IMR-90 (cell line): ENCODE measurements around the gene SH3RF2. TPM values are rescaled to one million over a fixed set of nuclear protein-coding genes. Genes with fewer than 3 reads are reported as not detected.

Source experiments
- ATAC-seq: fragments of 200-7000 bp; cut with Tn5 transposase; 2 replicates; pipeline ENCODE4 v1.9.1; 2020; ENCODE audit warnings: low read depth, mild to moderate bottlenecking, moderate library complexity
- BruUV-seq: library from RNA; stranded (reverse); fragments of 400-500 nt; replicated peaks from 2 replicates; lab custom pipeline; 2021; lab: Mats Ljungman, UMichigan
- CTCF ChIA-PET: fragments of 300-600 bp; formaldehyde crosslinking; extraction: SDS; loops from one replicate; lab custom pipeline; 2021; ENCODE audit warnings: antibody characterized with exemption; lab: Yijun Ruan, JAX
- POLR2A ChIA-PET: fragments of 300-600 bp; sonication (Branson Sonifier 250); formaldehyde crosslinking; loops from one replicate; lab custom pipeline; 2022; ENCODE audit warnings: antibody characterized with exemption; ENCODE audit not compliant: unreplicated experiment; lab: Charles Lee
- DNase-seq: peaks from one replicate; pipeline ENCODE4 v3.0.0; 2013
- H2AFZ ChIP-seq: replicated peaks from 2 replicates; pipeline ENCODE3; 2013; ENCODE audit warnings: low read length, mild to moderate bottlenecking; ENCODE audit not compliant: poor library complexity
- H2AK5ac ChIP-seq: 2 replicates; pipeline ENCODE4 v1.6.1; 2013; ENCODE audit warnings: low read depth, low read length, inconsistent platforms
- H2AK9ac ChIP-seq: replicated peaks from 2 replicates; pipeline ENCODE3; 2013; ENCODE audit warnings: mild to moderate bottlenecking, low read depth, low read length, moderate library complexity; ENCODE audit not compliant: poor library complexity
- H2BK120ac ChIP-seq: 2 replicates; pipeline ENCODE4 v1.6.1; 2013; ENCODE audit warnings: low read depth, low read length, inconsistent platforms
- H2BK15ac ChIP-seq: 3 replicates; pipeline ENCODE4 v1.6.1; 2013; ENCODE audit warnings: low read depth, low read length, inconsistent platforms
- H2BK20ac ChIP-seq: 2 replicates; pipeline ENCODE4 v1.6.1; 2013; ENCODE audit warnings: low read depth, mild to moderate bottlenecking, inconsistent platforms, low read length, moderate library complexity
- H2BK5ac ChIP-seq: 2 replicates; pipeline ENCODE4 v1.6.1; 2013; ENCODE audit warnings: mild to moderate bottlenecking, low read depth, low read length, inconsistent platforms; ENCODE audit not compliant: poor library complexity, severe bottlenecking
- H3K14ac ChIP-seq: replicated peaks from 2 replicates; pipeline ENCODE4 v1.6.1; 2013; ENCODE audit warnings: low read depth, low read length, inconsistent platforms
- H3K18ac ChIP-seq: 2 replicates; pipeline ENCODE4 v1.6.1; 2013; ENCODE audit warnings: low read depth, low read length, control low read depth
- H3K23ac ChIP-seq: 2 replicates; pipeline ENCODE4 v1.6.1; 2013; ENCODE audit warnings: low read depth, low read length, inconsistent platforms
- H3K27ac ChIP-seq: 2 replicates; pipeline ENCODE4 v1.5.1; 2013; ENCODE audit warnings: mild to moderate bottlenecking, control low read depth, low read length; ENCODE audit not compliant: insufficient read depth
- H3K27me3 ChIP-seq: 2 replicates; pipeline ENCODE4 v1.6.1; 2013; ENCODE audit warnings: low read length; ENCODE audit not compliant: control insufficient read depth, insufficient read depth
- H3K36me3 ChIP-seq: 2 replicates; pipeline ENCODE4 v1.6.1; 2013; ENCODE audit warnings: low read length, mixed read lengths; ENCODE audit not compliant: control insufficient read depth, insufficient read depth
- H3K4ac ChIP-seq: 2 replicates; pipeline ENCODE4 v1.6.1; 2013; ENCODE audit warnings: low read depth, low read length, inconsistent platforms
- H3K4me1 ChIP-seq: 2 replicates; pipeline ENCODE4 v1.6.1; 2013; ENCODE audit warnings: low read length, mixed read lengths; ENCODE audit not compliant: control insufficient read depth, insufficient read depth
- H3K4me2 ChIP-seq: 2 replicates; pipeline ENCODE4 v1.6.1; 2013; ENCODE audit warnings: low read depth, mild to moderate bottlenecking, control low read depth, low read length, moderate library complexity
- H3K4me3 ChIP-seq: 2 replicates; pipeline ENCODE4 v1.5.1; 2013; ENCODE audit warnings: low read depth, mild to moderate bottlenecking, control low read depth, low read length, moderate library complexity; ENCODE audit not compliant: insufficient read depth
- H3K56ac ChIP-seq: 2 replicates; pipeline ENCODE4 v1.6.1; 2013; ENCODE audit warnings: low read length, inconsistent platforms; ENCODE audit not compliant: insufficient read depth; ENCODE audit errors: extremely low read depth
- H3K79me1 ChIP-seq, 2 experiments: 2 replicates each; pipeline ENCODE4 v1.6.1; 2013; ENCODE audit warnings: low read length in 2 of 2, inconsistent platforms in 1 of 2, low read depth in 1 of 2
- H3K9ac ChIP-seq: 2 replicates; pipeline ENCODE4 v1.6.1; 2013; ENCODE audit warnings: low read depth, low read length, control low read depth
- H3K9me1 ChIP-seq: 2 replicates; pipeline ENCODE4 v1.6.1; 2013; ENCODE audit warnings: low read length, inconsistent platforms; ENCODE audit not compliant: insufficient read depth
- H3K9me3 ChIP-seq: 2 replicates; pipeline ENCODE4 v1.6.1; 2013; ENCODE audit warnings: low read length; ENCODE audit not compliant: control insufficient read depth, insufficient read depth
- H4K20me1 ChIP-seq: 2 replicates; pipeline ENCODE4 v1.6.1; 2013; ENCODE audit warnings: low read length, inconsistent platforms; ENCODE audit not compliant: insufficient read depth
- H4K5ac ChIP-seq: 2 replicates; pipeline ENCODE4 v1.6.1; 2013; ENCODE audit warnings: mild to moderate bottlenecking, low read depth, low read length, control low read depth
- H4K8ac ChIP-seq, 2 experiments: 2 replicates each; pipeline ENCODE4 v1.6.1; 2013; ENCODE audit warnings: low read depth in 2 of 2, low read length in 2 of 2, control low read depth in 1 of 2, inconsistent platforms in 1 of 2
- H4K91ac ChIP-seq: 2 replicates; pipeline ENCODE4 v1.6.1; 2013; ENCODE audit warnings: low read depth, low read length, inconsistent platforms; ENCODE audit not compliant: insufficient read depth
- CEBPB ChIP-seq: IDR thresholded peaks from 2 replicates; pipeline ENCODE4 v1.6.1; 2012; ENCODE audit warnings: low read depth, low read length, improper control_type of control experiment
- ELK1 ChIP-seq: fragments of 150-350 bp; IDR thresholded peaks from 2 replicates; pipeline ENCODE4 v1.6.1; 2016; ENCODE audit warnings: low read depth, mild to moderate bottlenecking, low read length, moderate library complexity, borderline replicate concordance
- SMC3 ChIP-seq: fragments of 150-350 bp; IDR thresholded peaks from 2 replicates; pipeline ENCODE4 v1.6.1; 2016; ENCODE audit warnings: low read depth, mild to moderate bottlenecking, antibody characterized with exemption, low read length, moderate library complexity
- dilution Hi-C: fragments of 300-500 bp; cut with HindIII; formaldehyde crosslinking; loops from one replicate; pipeline ENCODE4 v1.14.3; 2018; ENCODE audit warnings: low sequenced_read_pairs; ENCODE audit not compliant: unreplicated experiment
- in situ Hi-C: fragments of 300-500 bp; cut with MboI; formaldehyde crosslinking; loops from 3 replicates; pipeline ENCODE4 v1.14.3; 2019; ENCODE audit warnings: low sequenced_read_pairs, inconsistent platforms, mixed read lengths
- intact Hi-C: fragments of 100-400 bp; cut with micrococcal nuclease; formaldehyde crosslinking; loops from 2 replicates; pipeline ENCODE4 v1.10.0; 2022
- polyA plus RNA-seq, 3 experiments: library from polyadenylated mRNA; depleted of rRNA; stranded (reverse); fragments of >200 nt; gene quantifications; 2 replicates each; pipeline ENCODE4 v1.2.3, GENCODE V29; 2012; ENCODE audit warnings: low replicate concordance in 1 of 3
- total RNA-seq: library from RNA; depleted of rRNA; stranded (reverse); fragments of >200 nt; gene quantifications from 2 replicates; pipeline ENCODE4 v1.2.3, GENCODE V29; 2012

The SH3RF2 gene
- total and polyA plus RNA-seq, 2 of the 4 experiments (the other 2 are of a cell fraction): 1.3 to 1.7 TPM

- Histone ChIP-seq H3K27me3 (no peaks in the 10 kb centered on the region), H2AFZ (no peak overlapping the region), H2AK9ac (no peak overlapping the region), H2BK120ac (0 out of 2 replicates have a peak overlapping the region, but pooled peaks have one; percentile 53), H3K79me1 (no peaks in the 10 kb centered on the region), H2BK20ac (peak overlapping the region; percentile 83), H4K91ac (no peak overlapping the region), H3K14ac (no peak overlapping the region), H3K9me3 (no peaks in the 10 kb centered on the region), H3K27ac (no peak overlapping the region), H4K20me1 (no peaks in the 10 kb centered on the region), H3K18ac (peak overlapping the region; percentile 27; the same call in 1 of the 2 replicates), H3K4me1 (peaks cover 12% of the 10 kb centered on the region), H3K23ac (no peak overlapping the region), H3K4me3 (no peak overlapping the region), H4K8ac (peak overlapping the region in 1 of 2 experiments; percentile 43; a peak in 1 of 4 replicates), H2BK5ac (peak overlapping the region; percentile 58), H3K9ac (no peak overlapping the region), H3K56ac (no peak overlapping the region; the same call in 1 of the 2 replicates), H3K4me2 (peak overlapping the region; percentile 28; the same call in 1 of the 2 replicates), H3K36me3 (no peaks in the 10 kb centered on the region), H3K4ac (no peak overlapping the region), H4K5ac (peak overlapping the region; percentile 40; the same call in 1 of the 2 replicates), H2AK5ac (no peak overlapping the region), H2BK15ac (0 out of 3 replicates have a peak overlapping the region, but pooled peaks have one; percentile 42), H3K9me1 (no peaks in the 10 kb centered on the region; the same call in 1 of the 2 replicates)
- dilution Hi-C loops: no loop called here
- no TSS peak for BruUV-seq
- CTCF ChIA-PET: interaction anchor here (0.6 to 1.0 kb wide), 3 partner anchors 19 to 770 kb away, joined by 3 to 4 read pairs (median 3); no protein-coding TSS in a partner anchor
- in situ Hi-C loops: no loop called here
- POLR2A ChIA-PET: no interaction called here
- intact Hi-C loops: no loop called here
- TF ChIP-seq SMC3: no peak
- peak; percentile 73 for TF ChIP-seq CEBPB
- no peak for TF ChIP-seq ELK1
- peak; percentile 52 for DNase-seq
- ATAC-seq: no peak
Observed at GRCh38 chr5:145925803-145926202, 10.6 kb upstream of the SH3RF2 start.
